H9 (cell line): ENCODE measurements around the gene BEX3. TPM values are rescaled to one million over a fixed set of nuclear protein-coding genes. Genes with fewer than 3 reads are reported as not detected.

Experiments
- DNase-seq: peaks from one replicate; pipeline ENCODE4 v3.0.0-alpha.2; 2017
- H2AFZ ChIP-seq: one replicate; pipeline ENCODE4 v1.6.1; 2013; ENCODE audit warnings: mild to moderate bottlenecking, low read length, control low read depth, moderate library complexity
- H2AK5ac ChIP-seq: 2 replicates; pipeline ENCODE4 v1.6.1; 2013; ENCODE audit warnings: low read length, control low read depth, mixed read lengths; ENCODE audit not compliant: insufficient read length
- H2BK120ac ChIP-seq: one replicate; pipeline ENCODE4 v1.6.1; 2013; ENCODE audit warnings: low read depth, mild to moderate bottlenecking, low read length, control low read depth, inconsistent platforms; ENCODE audit not compliant: poor library complexity, severe bottlenecking
- H2BK12ac ChIP-seq: 2 replicates; pipeline ENCODE4 v1.6.1; 2013; ENCODE audit warnings: low read length, control low read depth, mixed read lengths, low read depth; ENCODE audit not compliant: insufficient read length
- H2BK15ac ChIP-seq: 2 replicates; pipeline ENCODE4 v1.6.1; 2013; ENCODE audit warnings: low read depth, low read length, control low read depth
- H2BK20ac ChIP-seq: one replicate; pipeline ENCODE4 v1.6.1; 2013; ENCODE audit warnings: low read depth, mild to moderate bottlenecking, low read length, control low read depth, inconsistent platforms; ENCODE audit not compliant: poor library complexity, severe bottlenecking
- H2BK5ac ChIP-seq: 2 replicates; pipeline ENCODE4 v1.6.1; 2013; ENCODE audit warnings: low read length, control low read depth, mixed read lengths; ENCODE audit not compliant: insufficient read length
- H3K14ac ChIP-seq: 2 replicates; pipeline ENCODE4 v1.6.1; 2013; ENCODE audit warnings: low read length, control low read depth; ENCODE audit not compliant: insufficient read depth
- H3K18ac ChIP-seq: 2 replicates; pipeline ENCODE4 v1.6.1; 2013; ENCODE audit warnings: low read depth, mild to moderate bottlenecking, mixed read lengths, low read length, control low read depth; ENCODE audit not compliant: insufficient read length
- H3K23ac ChIP-seq: 2 replicates; pipeline ENCODE4 v1.6.1; 2013; ENCODE audit warnings: low read length, control low read depth, mixed read lengths, low read depth; ENCODE audit not compliant: insufficient read length
- H3K23me2 ChIP-seq: 2 replicates; pipeline ENCODE4 v1.6.1; 2013; ENCODE audit warnings: low read depth, mild to moderate bottlenecking, mixed read lengths, low read length, control low read depth; ENCODE audit not compliant: insufficient read length, poor library complexity, severe bottlenecking
- H3K27ac ChIP-seq: 2 replicates; pipeline ENCODE4 v1.5.1; 2013; ENCODE audit warnings: low read length, control low read depth, mixed read lengths, low read depth; ENCODE audit not compliant: insufficient read length
- H3K27me3 ChIP-seq: 2 replicates; pipeline ENCODE4 v1.6.1; 2013; ENCODE audit warnings: low read length, control low read depth, inconsistent platforms; ENCODE audit not compliant: insufficient read depth
- H3K4ac ChIP-seq: 2 replicates; pipeline ENCODE4 v1.6.1; 2013; ENCODE audit warnings: low read depth, mild to moderate bottlenecking, control low read depth, inconsistent platforms, low read length, moderate library complexity
- H3K4me1 ChIP-seq: 2 replicates; pipeline ENCODE4 v1.6.1; 2013; ENCODE audit warnings: low read length, control low read depth, inconsistent platforms; ENCODE audit not compliant: insufficient read depth
- H3K4me2 ChIP-seq: 2 replicates; pipeline ENCODE4 v1.6.1; 2013; ENCODE audit warnings: low read length, control low read depth, mixed read lengths; ENCODE audit not compliant: insufficient read length, insufficient read depth
- H3K56ac ChIP-seq: 2 replicates; pipeline ENCODE4 v1.6.1; 2013; ENCODE audit warnings: low read depth, mild to moderate bottlenecking, mixed read lengths, low read length, control low read depth; ENCODE audit not compliant: insufficient read length
- H3K79me1 ChIP-seq: 2 replicates; pipeline ENCODE4 v1.6.1; 2013; ENCODE audit warnings: low read depth, mild to moderate bottlenecking, moderate library complexity, low read length, control low read depth, inconsistent platforms; ENCODE audit not compliant: insufficient read depth, poor library complexity, severe bottlenecking
- H3K79me2 ChIP-seq: 2 replicates; pipeline ENCODE4 v1.6.1; 2013; ENCODE audit warnings: low read length, control low read depth, inconsistent platforms; ENCODE audit not compliant: insufficient read depth
- H3K9ac ChIP-seq: 2 replicates; pipeline ENCODE4 v1.6.1; 2013; ENCODE audit warnings: low read length, control low read depth, mixed read lengths; ENCODE audit not compliant: insufficient read length; ENCODE audit errors: extremely low read depth
- H3K9me3 ChIP-seq: one replicate; pipeline ENCODE4 v1.6.1; 2013; ENCODE audit warnings: low read depth, low read length, inconsistent platforms; ENCODE audit not compliant: control insufficient read depth
- H3T11ph ChIP-seq: one replicate; pipeline ENCODE4 v1.6.1; 2013; ENCODE audit warnings: mild to moderate bottlenecking, low read length, control low read depth, inconsistent platforms
- H4K20me1 ChIP-seq: one replicate; pipeline ENCODE4 v1.6.1; 2013; ENCODE audit not compliant: control insufficient read depth, insufficient read length, insufficient read depth
- H4K5ac ChIP-seq: 2 replicates; pipeline ENCODE4 v1.6.1; 2013; ENCODE audit warnings: low read depth, mild to moderate bottlenecking, mixed read lengths, low read length, control low read depth; ENCODE audit not compliant: insufficient read length
- H4K8ac ChIP-seq: replicated peaks from 2 replicates; pipeline ENCODE4 v1.6.1; 2013; ENCODE audit warnings: low read length, control low read depth, mixed read lengths, low read depth; ENCODE audit not compliant: insufficient read length
- H4K91ac ChIP-seq: 2 replicates; pipeline ENCODE4 v1.6.1; 2013; ENCODE audit warnings: low read depth, mild to moderate bottlenecking, moderate library complexity, mixed read lengths, low read length, control low read depth; ENCODE audit not compliant: insufficient read length
- H3K27ac Mint-ChIP-seq, 3 experiments: 2 replicates in 2 of 3; 3 replicates in 1 of 3; pipeline ENCODE4 v1.8.0; 2020 to 2021; ENCODE audit warnings: mixed read lengths in 3 of 3, mild to moderate bottlenecking in 1 of 3, moderate library complexity in 1 of 3
- H3K27me3 Mint-ChIP-seq: 2 replicates; pipeline ENCODE4 v1.8.0; 2021; ENCODE audit warnings: low read depth, mild to moderate bottlenecking, moderate library complexity, mixed read lengths
- H3K36me3 Mint-ChIP-seq, 3 experiments: 2 replicates in 2 of 3; 3 replicates in 1 of 3; pipeline ENCODE4 v1.8.0; 2020 to 2021; ENCODE audit warnings: low read depth in 3 of 3, mixed read lengths in 3 of 3; ENCODE audit not compliant: insufficient read depth in 1 of 3
- H3K4me1 Mint-ChIP-seq, 2 experiments: 2 replicates each; pipeline ENCODE4 v1.8.0; 2020; ENCODE audit warnings: mixed read lengths in 2 of 2
- H3K4me3 Mint-ChIP-seq, 2 experiments: 2 replicates in 1 of 2; 3 replicates in 1 of 2; pipeline ENCODE4 v1.8.0; 2020 to 2021; ENCODE audit warnings: mild to moderate bottlenecking in 2 of 2, mixed read lengths in 2 of 2, moderate library complexity in 1 of 2
- H3K9me3 Mint-ChIP-seq, 2 experiments: 2 replicates in 1 of 2; 3 replicates in 1 of 2; pipeline ENCODE4 v1.8.0; 2020; ENCODE audit warnings: mild to moderate bottlenecking in 2 of 2, mixed read lengths in 2 of 2, moderate library complexity in 1 of 2
- WGBS: extraction: QIAGEN DNeasy Blood & Tissue Kit; methylation state at CpG from one replicate; pipeline ENCODE4 v1.1.7; 2013; ENCODE audit warnings: missing lambda C conversion rate, low lambda C conversion rate, mixed read lengths; ENCODE audit not compliant: insufficient read length; ENCODE audit errors: extremely low coverage; 5-methylcytosine and 5-hydroxymethylcytosine counted together
- total RNA-seq: library from RNA; stranded (reverse); gene quantifications from 2 replicates; pipeline ENCODE4 v1.2.1, GENCODE V29; 2021
- TF ChIP-seq, protein P1 (sequence below): fragments of 200-600 bp; sonication (generic); conservative IDR thresholded peaks from 3 replicates; pipeline ENCODE4 v1.8.0; 2021; ENCODE audit warnings: antibody characterized with exemption, mild to moderate bottlenecking

Gene BEX3
- total RNA-seq, 1 experiment from 2014 or later, result 305 TPM

DNA sequence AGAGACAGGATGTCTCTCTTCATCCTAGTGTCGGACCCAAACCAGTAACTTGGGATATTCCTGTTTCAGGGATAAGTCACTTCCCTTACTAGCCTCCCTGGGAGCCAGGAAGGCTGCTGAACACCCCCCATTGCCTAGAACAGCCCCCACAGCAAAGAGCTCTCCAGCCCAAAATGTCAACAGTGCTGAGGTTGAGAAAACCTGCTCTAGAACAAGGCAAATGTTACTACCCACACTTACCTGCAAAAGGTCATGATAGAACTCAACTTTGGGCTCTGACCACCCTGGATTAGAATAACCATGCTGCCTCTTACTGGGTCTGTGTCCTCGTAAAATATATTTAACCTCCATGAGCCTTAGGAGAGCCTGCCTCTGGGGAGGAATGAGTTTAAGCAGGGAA lies 20.3 kb downstream of the BEX3 start:
- no peak overlapping the region for H2BK12ac ChIP-seq
- no peak overlapping the region for H3K56ac ChIP-seq
- H3K79me2 ChIP-seq, result no peaks in the 10 kb centered on the region
- H3K4me2 ChIP-seq, result no peak overlapping the region
- no peaks in the 10 kb centered on the region for H3K4me1 Mint-ChIP-seq
- no peaks in the 10 kb centered on the region for H3K27me3 ChIP-seq
- no peak overlapping the region for H3K18ac ChIP-seq
- peaks cover 0 to 58% of the 10 kb centered on the region in 2 experiments; a peak in 4 of 5 replicates for H3K9me3 Mint-ChIP-seq
- H3K14ac ChIP-seq, result no peak overlapping the region
- no peak overlapping the region for H4K8ac ChIP-seq
- H3K9me3 ChIP-seq, result no peaks in the 10 kb centered on the region
- H3K23ac ChIP-seq, result no peak overlapping the region
- H3K27ac Mint-ChIP-seq, result no peak overlapping the region
- no peak for DNase-seq
- H4K91ac ChIP-seq, result no peak overlapping the region
- H3K79me1 ChIP-seq, result no peaks in the 10 kb centered on the region
- H2BK120ac ChIP-seq, result no peak overlapping the region
- H3K4ac ChIP-seq, result no peak overlapping the region
- no peak overlapping the region for H2BK20ac ChIP-seq
- no peaks in the 10 kb centered on the region for H3K36me3 Mint-ChIP-seq
- no CpG with 5 or more reads among the region's 2 CpGs for WGBS
- H3K4me1 ChIP-seq, result no peaks in the 10 kb centered on the region
- H4K20me1 ChIP-seq, result no peaks in the 10 kb centered on the region
- no peak overlapping the region for H3K4me3 Mint-ChIP-seq
- H3K27me3 Mint-ChIP-seq, result peaks cover 8% of the 10 kb centered on the region
- no peak overlapping the region for H3K9ac ChIP-seq
- H2AK5ac ChIP-seq, result no peak overlapping the region
- H2BK15ac ChIP-seq, result no peak overlapping the region
- no peak overlapping the region for H4K5ac ChIP-seq
- TF ChIP-seq, protein P1, sequence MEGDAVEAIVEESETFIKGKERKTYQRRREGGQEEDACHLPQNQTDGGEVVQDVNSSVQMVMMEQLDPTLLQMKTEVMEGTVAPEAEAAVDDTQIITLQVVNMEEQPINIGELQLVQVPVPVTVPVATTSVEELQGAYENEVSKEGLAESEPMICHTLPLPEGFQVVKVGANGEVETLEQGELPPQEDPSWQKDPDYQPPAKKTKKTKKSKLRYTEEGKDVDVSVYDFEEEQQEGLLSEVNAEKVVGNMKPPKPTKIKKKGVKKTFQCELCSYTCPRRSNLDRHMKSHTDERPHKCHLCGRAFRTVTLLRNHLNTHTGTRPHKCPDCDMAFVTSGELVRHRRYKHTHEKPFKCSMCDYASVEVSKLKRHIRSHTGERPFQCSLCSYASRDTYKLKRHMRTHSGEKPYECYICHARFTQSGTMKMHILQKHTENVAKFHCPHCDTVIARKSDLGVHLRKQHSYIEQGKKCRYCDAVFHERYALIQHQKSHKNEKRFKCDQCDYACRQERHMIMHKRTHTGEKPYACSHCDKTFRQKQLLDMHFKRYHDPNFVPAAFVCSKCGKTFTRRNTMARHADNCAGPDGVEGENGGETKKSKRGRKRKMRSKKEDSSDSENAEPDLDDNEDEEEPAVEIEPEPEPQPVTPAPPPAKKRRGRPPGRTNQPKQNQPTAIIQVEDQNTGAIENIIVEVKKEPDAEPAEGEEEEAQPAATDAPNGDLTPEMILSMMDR, result no peak
- no peaks in the 10 kb centered on the region for H3K23me2 ChIP-seq
- no peak overlapping the region for H2BK5ac ChIP-seq
- no peak overlapping the region for H2AFZ ChIP-seq
- no peak overlapping the region for H3K27ac ChIP-seq
- no peak overlapping the region for H3T11ph ChIP-seq
